COR-L47 (cell line): ENCODE results near the gene MAN2B2.

Experiments
- DNase-seq: peaks from one replicate; lab custom pipeline; 2025; lab: John Stamatoyannopoulos, UW

Gene MAN2B2

DNA sequence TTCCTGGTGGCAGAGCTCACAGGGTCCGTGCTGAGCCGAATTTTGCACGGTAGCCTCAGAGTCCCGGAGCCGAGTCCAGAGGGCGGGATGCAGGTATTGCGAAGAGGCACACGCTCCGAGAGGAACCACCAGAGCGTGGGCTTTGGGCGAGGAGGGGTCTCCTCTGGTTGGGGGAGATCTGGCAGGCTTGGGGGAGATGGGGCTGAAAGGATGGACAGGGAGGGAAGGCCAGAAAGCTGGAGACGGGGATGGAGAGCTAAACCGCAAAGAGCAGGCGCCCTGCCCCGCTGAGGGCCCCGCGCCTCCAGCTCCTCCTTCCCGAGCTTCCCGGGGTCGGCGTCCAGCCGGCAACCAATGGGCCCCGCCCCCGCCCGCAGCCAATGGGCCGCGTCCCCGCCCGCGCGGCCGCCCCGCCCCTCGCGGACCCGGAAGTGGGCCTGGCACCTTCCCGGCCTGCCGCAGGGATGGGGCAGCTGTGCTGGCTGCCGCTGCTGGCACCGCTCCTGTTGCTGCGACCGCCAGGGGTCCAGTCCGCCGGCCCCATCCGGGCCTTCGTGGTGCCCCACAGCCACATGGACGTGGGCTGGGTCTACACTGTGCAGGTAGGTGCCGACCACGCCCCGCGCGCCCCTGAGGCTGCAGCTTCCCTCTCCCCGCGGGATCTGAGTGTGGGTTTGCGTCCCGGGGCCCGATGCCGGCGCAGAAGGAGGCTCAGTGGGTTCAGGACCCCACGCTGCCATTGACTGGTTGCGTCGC is at the start of gene MAN2B2:
TSS of gene MAN2B2 (plus strand) at position 443 of the 756 bp plus-strand sequence. CDS start at position 465, 22 bp downstream.
- peak; percentile 85 for DNase-seq

DNA sequence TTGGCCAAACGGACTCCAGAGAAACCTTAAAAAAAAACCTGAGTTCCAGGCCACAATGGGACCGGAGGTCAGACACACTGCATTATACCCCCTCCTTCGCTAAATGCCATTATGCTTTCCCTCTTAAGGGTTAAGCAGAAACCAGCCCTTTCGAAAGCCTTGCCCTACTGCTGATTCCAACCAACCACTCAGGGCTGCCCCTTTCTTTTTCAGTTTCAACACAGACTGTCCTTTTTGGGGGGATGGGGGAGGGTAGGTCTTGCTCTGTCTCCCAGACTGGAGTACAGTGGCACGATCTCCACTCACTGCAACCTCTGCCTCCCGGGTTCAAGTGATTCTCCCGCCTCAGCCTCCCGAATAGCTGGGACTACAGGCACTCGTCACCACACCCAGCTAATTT is 49.5 kb upstream of the MAN2B2 start:
- DNase-seq = no peak

DNA sequence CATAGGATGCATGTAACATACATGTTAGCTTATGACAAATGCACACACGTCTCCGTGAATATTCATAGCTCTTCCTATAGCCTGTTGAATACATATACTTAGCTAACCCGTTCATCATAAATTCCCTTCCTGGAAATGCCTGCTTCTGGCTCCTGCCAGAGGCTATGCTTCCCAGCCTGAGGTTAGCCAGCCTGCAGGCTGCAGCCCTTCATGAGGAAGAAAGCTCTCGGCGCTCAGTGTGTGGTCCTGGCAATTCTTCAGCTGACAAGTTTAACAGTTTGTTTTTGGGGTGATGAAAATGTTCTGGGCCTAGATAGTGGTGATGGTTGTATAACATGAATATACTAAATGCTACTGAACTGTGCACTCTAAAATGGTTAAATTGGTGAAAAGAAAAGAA is 48.8 kb upstream of the MAN2B2 start:
- no peak for DNase-seq

DNA sequence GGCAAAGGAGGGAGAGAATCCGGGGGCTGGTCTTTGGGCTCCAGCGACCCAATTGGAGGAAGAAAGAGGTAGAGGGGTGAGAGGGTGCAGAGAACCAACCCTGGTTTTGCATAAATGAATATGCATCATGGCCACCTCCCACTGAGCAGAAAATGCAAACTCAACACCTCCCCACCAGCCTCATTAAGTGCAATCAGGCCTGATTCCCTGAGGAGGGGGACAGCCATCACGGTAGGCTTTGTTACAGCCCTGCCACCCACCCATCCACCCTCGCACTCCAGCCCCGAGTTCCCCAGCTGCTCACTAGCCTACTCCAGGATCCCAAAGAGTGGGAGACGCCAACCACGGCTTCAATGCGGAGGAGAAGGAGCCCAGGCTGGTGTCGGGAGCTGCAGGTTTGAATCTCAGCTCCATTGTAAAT is 48.3 kb upstream of the MAN2B2 start:
- no peak for DNase-seq

DNA sequence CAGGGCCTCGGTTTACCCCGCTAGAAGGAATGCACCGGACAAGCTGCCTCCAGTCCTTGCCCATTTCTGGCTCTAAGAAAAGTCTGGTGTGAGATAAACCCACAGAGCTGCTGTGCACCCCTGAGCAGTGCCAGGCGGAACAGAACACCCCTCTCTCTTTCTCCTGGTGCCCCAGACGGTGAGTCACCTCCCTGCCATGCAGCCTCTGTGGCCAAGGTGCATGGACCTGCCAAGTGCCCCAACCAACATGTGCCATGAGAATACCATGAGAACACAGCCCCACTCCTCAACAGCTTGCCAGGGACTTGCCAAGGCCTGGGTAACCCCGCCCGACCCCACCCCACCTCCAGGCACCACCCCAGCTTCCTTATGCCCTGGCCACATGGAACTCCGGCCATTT is 47.7 kb upstream of the MAN2B2 start:
- DNase-seq = no peak

DNA sequence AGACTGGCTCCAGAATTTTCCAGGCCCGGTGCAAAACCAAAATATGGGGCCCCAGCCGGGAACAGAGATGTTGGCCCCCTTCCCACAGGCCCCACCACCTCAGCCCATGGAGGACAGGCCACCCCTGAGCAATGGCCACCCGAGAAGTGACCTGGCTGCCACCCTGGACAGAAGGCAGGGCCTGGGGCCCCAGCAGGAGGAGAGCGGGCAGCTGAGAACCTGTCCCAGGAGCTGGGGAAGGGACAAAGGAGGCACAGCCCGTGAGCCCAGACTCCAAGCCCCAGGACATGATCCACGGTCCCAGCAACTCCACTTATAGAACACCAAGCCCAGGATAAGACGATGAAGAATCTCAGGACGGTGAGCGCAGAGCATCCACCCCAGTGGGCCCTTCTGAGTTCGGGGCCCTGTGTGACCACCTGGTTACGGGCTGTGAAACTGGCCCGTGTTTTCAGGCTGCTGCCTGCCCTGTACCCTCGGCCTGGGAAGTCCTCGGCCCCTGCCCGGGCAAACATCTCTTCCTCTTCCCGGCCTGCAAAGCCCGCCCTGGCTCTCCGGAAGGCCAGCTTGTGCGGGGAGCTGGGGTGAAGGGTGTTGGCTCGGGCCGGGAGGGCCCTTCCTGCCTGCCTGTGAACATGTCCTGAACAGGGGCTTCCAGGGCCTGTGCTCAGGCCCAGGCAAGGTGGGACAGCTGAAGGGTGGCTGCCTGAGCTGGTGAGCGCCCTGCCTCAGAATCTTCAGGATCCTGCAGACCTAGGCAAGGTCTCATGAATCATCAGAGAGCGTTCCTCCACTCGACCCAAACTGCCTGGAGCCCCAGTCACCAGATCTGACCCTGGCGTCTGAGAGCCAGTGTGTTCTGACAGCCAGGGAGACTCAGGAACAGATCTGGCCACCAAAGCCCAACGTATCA is 47.0 kb upstream of the MAN2B2 start:
- DNase-seq = no peak

DNA sequence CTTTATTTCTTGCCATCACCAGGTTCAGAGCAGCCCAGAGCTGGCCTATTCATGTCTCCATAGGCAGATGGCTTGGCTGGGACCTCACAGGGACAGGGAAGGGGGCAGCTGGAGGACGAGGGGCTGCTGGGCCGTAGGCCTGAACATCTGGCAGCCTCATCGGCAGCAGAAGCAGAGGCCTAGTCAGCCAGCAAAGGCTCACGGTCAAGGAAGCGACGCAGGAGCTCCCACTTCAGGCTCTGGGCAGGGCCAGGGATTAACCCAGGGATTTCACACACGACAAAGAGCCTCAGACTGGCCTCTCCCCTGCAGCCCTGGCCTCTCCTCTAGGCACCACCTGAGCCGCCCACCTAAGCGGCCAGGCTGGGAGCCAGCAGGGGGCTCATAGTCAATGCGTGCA is 46.0 kb upstream of the MAN2B2 start:
- DNase-seq = no peak

DNA sequence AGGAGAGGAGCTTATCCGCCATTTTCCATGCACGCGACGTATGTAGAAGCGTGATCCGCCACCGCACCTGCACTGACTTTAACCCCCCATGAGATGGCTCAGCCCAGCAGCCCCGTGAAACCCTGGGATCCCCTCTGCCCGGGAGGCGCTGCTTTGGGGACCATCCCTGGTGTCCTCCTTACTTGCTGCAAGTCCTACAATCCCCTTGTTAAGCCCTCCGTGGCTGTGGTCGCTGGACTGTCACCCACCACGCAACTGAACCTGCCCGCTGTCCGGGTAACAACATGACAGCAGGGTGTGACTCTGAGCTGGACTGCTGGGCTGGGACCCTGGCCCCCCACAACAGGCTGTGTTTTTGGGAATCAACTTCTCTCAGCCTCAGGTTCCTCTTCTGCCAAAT is 44.7 kb upstream of the MAN2B2 start:
- DNase-seq = no peak

DNA sequence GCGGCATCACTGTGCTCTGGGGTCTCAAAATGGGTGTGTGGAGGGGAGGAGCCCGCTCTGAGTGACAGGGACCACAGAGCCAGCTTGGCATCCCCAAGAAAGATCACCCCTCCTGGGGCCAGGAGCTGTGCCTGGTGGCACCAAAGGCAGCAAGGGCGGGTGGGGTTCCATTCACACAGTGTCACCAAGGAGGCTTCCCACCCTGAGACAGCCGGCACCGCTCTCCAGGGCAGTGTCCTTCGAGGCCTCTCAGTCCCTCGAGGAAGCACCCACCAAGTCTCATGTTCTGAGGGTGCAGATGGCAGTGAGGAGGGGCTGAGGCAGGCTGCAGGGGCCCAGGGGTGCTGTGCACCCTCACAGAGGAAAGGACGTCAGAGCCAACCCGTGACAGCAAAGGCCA is 44.0 kb upstream of the MAN2B2 start:
- no peak for DNase-seq

DNA sequence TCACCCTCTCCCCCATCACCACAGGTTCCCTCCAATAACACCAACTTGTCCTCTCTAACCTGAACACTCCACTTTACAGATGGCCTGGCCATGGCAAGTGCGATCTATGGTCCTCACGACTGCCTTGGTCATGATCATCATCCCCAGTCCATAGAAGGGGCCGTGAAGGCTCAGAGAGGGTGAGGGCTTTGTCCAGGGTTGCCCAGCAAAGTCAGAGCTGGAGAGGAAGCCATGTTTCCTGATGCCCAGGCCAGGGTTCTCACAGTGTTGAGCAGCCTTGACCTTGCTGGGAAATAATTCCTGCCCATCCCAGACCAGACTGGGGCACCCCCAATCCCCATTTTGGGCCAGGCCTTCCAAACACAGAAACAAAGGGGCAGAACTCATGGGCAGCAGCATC is 42.9 kb upstream of the MAN2B2 start:
- no peak for DNase-seq

DNA sequence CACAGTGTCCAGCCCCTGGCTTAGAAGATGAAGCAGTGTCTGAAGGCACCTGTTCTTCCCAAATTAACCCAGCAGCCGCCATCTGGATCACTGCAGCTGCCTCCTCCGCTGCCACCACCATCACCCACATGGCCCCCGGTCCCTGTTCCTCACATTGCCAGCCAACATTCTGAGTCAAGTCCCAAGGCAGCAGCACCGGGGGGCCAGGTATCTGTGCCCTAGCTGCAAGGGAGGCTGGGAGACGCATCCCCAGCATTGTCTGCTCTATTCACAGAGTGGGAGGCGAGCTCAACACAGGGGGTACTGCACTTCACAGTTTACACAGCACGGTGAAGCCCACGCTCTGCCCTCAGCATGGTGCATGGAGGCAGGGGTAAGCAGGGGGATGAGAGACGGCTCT is 42.3 kb upstream of the MAN2B2 start:
- no peak for DNase-seq

DNA sequence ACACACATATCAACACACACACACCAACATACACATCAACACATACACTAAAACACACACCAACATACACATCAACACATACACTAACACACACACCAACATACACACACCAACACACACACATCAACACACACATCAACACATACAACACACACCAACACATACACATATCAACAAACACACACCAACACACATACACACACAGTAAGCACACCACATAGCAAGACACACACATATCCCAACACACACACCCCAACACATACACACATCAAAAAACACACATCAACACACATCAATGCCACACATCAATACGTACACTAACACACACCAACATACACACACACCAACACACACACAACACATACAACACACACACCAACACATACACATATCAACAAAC is 40.9 kb upstream of the MAN2B2 start:
- DNase-seq = no peak

DNA sequence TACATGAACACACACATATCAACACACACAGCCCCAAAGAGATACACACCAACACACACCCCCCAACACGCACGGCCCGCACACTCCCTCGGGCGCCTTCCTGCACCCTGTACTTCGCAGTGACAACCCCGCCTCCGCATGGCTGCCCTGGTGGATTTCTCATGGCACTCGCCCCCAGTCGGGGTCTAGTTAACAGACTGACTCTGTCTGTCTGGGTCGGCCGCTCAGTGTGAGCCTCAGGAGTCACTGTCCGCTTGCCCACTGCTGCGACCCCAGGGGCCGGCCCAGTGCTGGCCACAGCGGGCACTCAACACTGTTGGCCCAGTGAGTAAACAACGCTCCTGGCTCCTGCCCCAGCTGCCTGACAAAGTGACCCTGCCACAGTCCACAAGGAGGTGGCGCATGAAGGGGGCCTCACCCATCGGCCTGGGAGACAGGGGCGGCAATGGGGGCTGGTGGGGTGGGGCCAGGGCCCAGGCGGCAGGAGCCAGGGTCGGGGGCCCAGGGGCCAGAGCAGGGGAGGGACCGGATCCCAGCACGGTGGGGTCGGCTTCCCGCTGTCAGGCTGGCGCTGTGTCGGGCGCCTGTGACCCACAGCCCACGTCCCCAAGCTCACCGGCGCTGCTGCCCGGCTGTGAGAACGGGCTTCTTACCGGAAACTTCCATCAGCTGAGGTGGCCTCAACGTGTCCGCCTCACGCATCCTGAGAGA is 40.2 kb upstream of the MAN2B2 start:
- DNase-seq = no peak

DNA sequence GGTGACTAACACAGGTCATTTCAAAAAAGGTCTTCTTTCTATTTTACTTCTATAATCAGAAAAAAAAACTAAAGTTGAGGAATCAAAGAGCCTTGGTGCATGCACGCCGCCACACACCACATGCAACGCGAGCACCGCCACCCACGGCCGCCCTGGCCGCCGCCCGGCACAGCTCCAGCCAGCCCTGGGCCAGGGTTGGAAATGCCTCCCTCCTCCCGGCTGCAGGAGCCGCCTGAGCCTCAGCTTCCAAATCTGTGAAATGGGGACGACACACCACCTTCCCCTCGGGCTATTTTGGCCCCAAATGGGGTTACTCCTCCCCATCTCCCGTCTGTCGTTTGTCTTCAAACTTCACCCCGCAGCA is 39.7 kb upstream of the MAN2B2 start:
- no peak for DNase-seq

DNA sequence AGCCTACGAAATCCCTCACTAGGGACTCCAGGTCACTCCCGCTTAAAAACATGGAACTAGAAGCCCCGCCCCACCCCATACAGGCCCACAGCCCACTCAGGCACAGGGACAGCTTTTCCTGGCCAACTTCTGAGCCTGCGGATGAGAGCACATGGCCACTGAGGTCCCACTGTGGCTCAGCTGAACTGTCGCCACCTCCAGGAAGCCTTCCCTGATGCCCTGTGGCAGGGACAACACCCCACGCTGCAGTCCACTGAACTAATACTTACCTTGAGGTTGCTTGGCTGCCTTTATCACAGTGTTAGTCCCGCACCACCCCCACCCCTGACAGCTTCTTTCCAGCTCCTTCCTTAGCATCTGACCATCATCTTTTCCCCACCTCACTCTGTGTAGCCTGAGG is 39.3 kb upstream of the MAN2B2 start:
- DNase-seq = no peak

DNA sequence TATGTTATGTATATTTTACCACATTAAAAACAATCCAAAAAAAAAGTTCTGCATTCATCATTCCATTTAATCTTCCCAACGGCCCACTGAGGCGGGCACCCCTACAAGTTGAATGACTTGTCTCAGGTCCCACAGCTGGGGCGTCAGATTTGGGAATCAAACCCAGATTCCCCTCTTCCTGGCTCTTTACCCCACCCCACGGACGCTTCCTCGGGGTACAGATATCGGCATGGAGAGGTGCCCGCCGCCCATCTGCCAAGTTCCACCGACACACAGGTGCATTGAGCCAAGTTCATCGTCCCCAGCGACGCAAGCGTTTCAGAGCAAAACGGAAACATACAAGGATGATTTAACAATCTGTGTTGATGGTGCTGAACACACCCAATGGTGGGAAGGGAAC is 36.9 kb upstream of the MAN2B2 start:
- DNase-seq = no peak

DNA sequence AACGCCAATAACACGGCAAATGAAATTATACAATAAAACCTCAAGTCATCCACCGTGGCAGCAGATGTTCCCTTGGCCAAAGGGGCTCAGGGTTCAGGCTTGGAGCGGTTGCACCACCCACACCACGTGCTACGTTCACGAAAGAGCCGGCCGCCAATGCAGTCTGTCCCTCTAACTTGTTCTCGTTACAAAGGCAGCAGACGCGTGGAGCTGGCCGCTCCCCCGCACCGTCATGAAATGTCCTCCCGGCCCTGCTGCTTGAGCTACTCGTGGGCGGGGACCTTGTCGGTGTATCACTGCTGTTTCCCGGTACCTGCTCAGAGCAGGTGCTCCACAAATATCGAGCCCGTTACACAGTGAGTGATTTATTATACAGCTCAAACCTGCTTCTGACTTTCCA is 36.4 kb upstream of the MAN2B2 start:
- DNase-seq = no peak

DNA sequence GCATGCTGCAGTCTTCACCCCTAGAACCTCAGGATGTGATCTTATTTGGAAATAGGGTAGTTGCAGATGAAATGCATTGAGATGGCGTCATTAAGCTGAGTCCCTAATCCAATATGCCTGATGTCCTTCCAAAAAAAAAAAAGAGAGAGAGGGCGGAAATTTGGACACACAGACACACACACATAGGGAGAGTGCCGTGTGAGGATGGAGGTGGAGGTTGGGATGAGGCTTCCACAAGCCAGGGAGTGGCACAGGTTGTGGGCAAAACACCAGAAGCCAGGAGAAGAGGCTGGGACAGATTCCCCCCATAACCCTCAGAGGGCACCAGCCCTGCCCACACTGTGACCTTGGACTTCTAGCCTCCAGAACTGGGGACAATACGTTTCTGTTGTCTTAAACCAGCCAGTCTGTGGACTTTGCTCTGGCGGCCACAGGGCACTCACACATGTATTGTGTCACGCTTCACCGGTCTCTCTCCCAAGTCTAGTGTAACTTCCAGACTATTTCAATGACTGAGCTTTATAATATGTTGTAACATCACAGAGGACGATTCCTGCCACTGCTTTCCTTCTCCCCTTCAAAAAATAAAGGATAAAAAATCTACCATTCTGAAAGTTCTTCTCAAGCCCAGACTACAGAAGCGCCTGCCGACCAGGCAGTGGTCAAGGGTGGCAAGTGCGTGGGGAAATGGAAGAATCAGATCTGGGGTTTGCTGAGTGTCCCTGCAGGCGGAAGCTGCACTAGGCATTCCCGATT is 35.8 kb upstream of the MAN2B2 start:
- DNase-seq = no peak

DNA sequence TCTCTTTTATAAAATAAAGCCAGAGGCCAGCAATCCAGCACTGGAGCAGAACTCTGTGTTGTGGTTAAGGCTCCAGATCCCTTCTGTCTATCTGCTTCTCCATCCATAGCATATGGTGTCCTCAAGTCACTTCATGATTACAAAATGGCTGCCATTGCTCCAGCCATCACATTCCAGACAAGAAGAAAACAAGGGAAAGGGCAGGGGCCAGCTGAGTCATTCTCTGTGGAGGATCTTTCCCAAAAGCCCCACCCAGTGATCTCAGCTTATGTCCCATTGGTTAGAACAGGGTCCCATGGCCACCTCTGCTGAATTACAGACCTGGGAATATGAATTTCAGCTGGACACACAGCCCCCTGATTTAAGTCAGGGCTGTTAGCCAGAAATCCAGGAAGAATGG is 34.1 kb upstream of the MAN2B2 start:
- no peak for DNase-seq

DNA sequence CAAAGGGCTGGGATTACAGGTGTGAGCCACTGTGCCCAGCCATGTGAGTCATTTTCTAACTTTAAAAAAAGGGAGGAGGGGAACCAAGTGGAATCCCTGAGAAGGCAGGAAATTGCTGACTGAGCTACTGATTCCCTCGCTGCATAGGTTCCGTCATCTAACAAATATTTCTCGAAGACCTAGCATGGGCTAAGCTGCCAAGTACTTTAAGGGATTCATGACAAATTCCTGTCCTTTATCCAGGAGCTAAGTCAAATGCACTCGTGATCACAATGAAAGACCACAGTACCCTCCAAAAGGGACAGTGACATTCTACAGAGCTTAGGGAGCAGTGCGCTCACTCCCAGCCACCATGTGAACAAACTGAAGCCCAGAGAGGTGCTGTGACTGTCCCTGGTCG is 33.2 kb upstream of the MAN2B2 start:
- DNase-seq = no peak

DNA sequence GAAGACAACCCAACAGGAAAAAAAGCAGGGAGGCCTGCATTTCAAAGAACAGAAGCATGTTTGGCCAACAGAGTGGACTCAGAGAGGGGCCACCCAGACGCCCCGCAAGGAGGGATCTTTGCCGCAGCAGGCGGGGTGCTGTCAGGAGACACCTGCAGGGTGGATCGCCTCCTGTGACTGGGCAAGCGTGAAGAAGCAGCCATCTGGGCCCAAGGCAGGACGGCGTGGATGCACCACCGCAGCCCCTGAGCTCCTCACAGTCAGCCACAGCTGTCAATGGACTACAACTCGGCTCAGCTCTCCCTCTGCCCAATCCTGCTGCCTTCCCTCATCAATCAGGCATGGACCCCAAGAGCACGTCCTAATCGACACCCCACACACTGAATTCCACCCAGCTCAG is 32.0 kb upstream of the MAN2B2 start:
- DNase-seq = no peak

DNA sequence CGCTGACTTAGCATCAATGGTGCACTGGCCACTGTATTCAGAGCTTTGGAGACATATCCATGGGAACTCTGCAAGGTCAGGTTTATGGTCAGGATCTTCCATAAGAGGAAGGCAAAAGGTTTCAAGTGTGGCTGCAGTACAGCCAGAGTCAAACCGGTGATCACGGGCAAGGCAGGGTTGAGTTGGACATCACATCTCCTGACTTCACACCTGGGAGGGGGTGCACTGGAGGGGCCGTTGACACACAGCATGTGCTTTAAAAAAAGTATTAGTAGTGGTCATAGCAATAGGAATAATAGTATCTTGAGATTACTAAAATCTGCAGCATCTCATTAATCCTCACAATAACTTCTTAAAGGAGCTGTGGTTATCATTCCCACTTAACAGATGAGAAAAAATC is 28.9 kb upstream of the MAN2B2 start:
- DNase-seq = no peak
